HG03575 (cell line): ENCODE measurements around the gene RDX.
"Not testable (repeated sequence)": the region's sequence is repeated elsewhere in the genome, so short reads cannot be mapped to it uniquely, and the experiment has no call there.

Source experiments
- ATAC-seq: cut with Tn5 transposase; IDR thresholded peaks from one replicate; pipeline ENCODE4 v1.9.1; 2021; ENCODE audit not compliant: unreplicated experiment, insufficient number of reproducible peaks, low FRiP score; ENCODE audit errors: extremely low read depth

The RDX gene

GRCh38 chr11:110286298-110287040 is 9.9 kb downstream of the RDX start:
- ATAC-seq, result no peak

- ATAC-seq, result no peak
Observed at GRCh38 chr11:110283862-110284261, 12.6 kb downstream of the RDX start.

GRCh38 chr11:110280595-110280994 is 15.8 kb downstream of the RDX start:
- not testable (repeated sequence) for ATAC-seq

- ATAC-seq, result no peak
Observed at GRCh38 chr11:110279881-110280280, 16.5 kb downstream of the RDX start.

- no peak for ATAC-seq
Observed at GRCh38 chr11:110272919-110273318, 23.5 kb downstream of the RDX start.

GRCh38 chr11:110269996-110270395 is 26.4 kb downstream of the RDX start:
- ATAC-seq, result no peak

GRCh38 chr11:110268441-110268840 is 28.0 kb downstream of the RDX start:
- no peak for ATAC-seq

- ATAC-seq, result no peak
Observed at GRCh38 chr11:110262072-110262403, 34.4 kb downstream of the RDX start.

- no peak for ATAC-seq
Observed at GRCh38 chr11:110261195-110262071, 35.0 kb downstream of the RDX start.

GRCh38 chr11:110253525-110253924 is 42.9 kb downstream of the RDX start:
- no peak for ATAC-seq

- no peak for ATAC-seq
Observed at GRCh38 chr11:110251836-110252235, 44.6 kb downstream of the RDX start.

- ATAC-seq, result no peak
Observed at GRCh38 chr11:110250168-110250567, 46.2 kb downstream of the RDX start.

GRCh38 chr11:110249766-110250165 is 46.6 kb downstream of the RDX start:
- no peak for ATAC-seq

GRCh38 chr11:110249066-110249465 is 47.3 kb downstream of the RDX start:
- no peak for ATAC-seq

GRCh38 chr11:110243791-110244190 is 52.6 kb downstream of the RDX start:
- no peak for ATAC-seq

GRCh38 chr11:110242746-110243145 is 53.7 kb downstream of the RDX start:
- no peak for ATAC-seq

- ATAC-seq, result no peak
Observed at GRCh38 chr11:110242188-110242587, 54.2 kb downstream of the RDX start.

GRCh38 chr11:110235966-110236365 is 60.4 kb downstream of the RDX start:
- no peak for ATAC-seq

- no peak for ATAC-seq
Observed at GRCh38 chr11:110230377-110230776, 66.0 kb downstream of the RDX start.

- no peak for ATAC-seq
Observed at GRCh38 chr11:110219006-110219785, 77.2 kb downstream of the RDX start.
